ENCODE measurements around the gene FIGNL1.

FIGNL1 gene

GRCh38 chr7:50426280-50427045, 23.7 kb downstream of the FIGNL1 start:
- no peak overlapping the region for H3K9ac ChIP-seq (ENCODE audit: low read length)
- no peak for DNase-seq (ENCODE audit: low read depth)
- no peak overlapping the region for H3K4me3 ChIP-seq (ENCODE audit: low read length)
- H3K36me3 ChIP-seq (ENCODE audit: control insufficient read depth, insufficient read depth, low read length, severe bottlenecking): no peaks in the 10 kb centered on the region
- no peaks in the 10 kb centered on the region for H3K9me3 ChIP-seq (ENCODE audit: control insufficient read depth, low read length)
- H3K4me1 ChIP-seq (ENCODE audit: control insufficient read depth, insufficient read depth, low read length): no peaks in the 10 kb centered on the region
- no peaks in the 10 kb centered on the region for H3K27me3 ChIP-seq (replicated peaks; ENCODE audit: control insufficient read depth, insufficient read depth, low read length)

- Histone ChIP-seq H3K36me3 (ENCODE audit: control insufficient read depth, insufficient read depth, low read length, severe bottlenecking) (no peaks in the 10 kb centered on the region), H3K9ac (ENCODE audit: low read length) (no peak overlapping the region), H3K27me3 (replicated peaks; ENCODE audit: control insufficient read depth, insufficient read depth, low read length) (no peaks in the 10 kb centered on the region), H3K9me3 (ENCODE audit: control insufficient read depth, low read length) (no peaks in the 10 kb centered on the region), H3K4me3 (ENCODE audit: low read length) (no peak overlapping the region), H3K4me1 (ENCODE audit: control insufficient read depth, insufficient read depth, low read length) (no peaks in the 10 kb centered on the region)
- DNase-seq (ENCODE audit: low read depth): no peak
Measured at GRCh38 chr7:50425318-50425717, 24.8 kb downstream of the FIGNL1 start.

- Histone ChIP-seq H3K27me3 (replicated peaks; ENCODE audit: control insufficient read depth, insufficient read depth, low read length) (no peaks in the 10 kb centered on the region), H3K4me3 (ENCODE audit: low read length) (no peak overlapping the region), H3K36me3 (ENCODE audit: control insufficient read depth, insufficient read depth, low read length, severe bottlenecking) (no peaks in the 10 kb centered on the region), H3K4me1 (ENCODE audit: control insufficient read depth, insufficient read depth, low read length) (no peaks in the 10 kb centered on the region), H3K9ac (ENCODE audit: low read length) (no peak overlapping the region), H3K9me3 (ENCODE audit: control insufficient read depth, low read length) (no peaks in the 10 kb centered on the region)
- DNase-seq (ENCODE audit: low read depth): no peak
Measured at GRCh38 chr7:50423860-50424259, 26.3 kb downstream of the FIGNL1 start.

- Histone ChIP-seq H3K9ac (ENCODE audit: low read length) (no peak overlapping the region), H3K4me3 (ENCODE audit: low read length) (no peak overlapping the region), H3K9me3 (ENCODE audit: control insufficient read depth, low read length) (no peaks in the 10 kb centered on the region), H3K36me3 (ENCODE audit: control insufficient read depth, insufficient read depth, low read length, severe bottlenecking) (no peaks in the 10 kb centered on the region), H3K4me1 (ENCODE audit: control insufficient read depth, insufficient read depth, low read length) (no peaks in the 10 kb centered on the region), H3K27me3 (replicated peaks; ENCODE audit: control insufficient read depth, insufficient read depth, low read length) (no peaks in the 10 kb centered on the region)
- no peak for DNase-seq (ENCODE audit: low read depth)
Measured at GRCh38 chr7:50422858-50423257, 27.3 kb downstream of the FIGNL1 start.

GRCh38 chr7:50421043-50421442, 29.1 kb downstream of the FIGNL1 start:
- Histone ChIP-seq H3K9ac (ENCODE audit: low read length) (no peak overlapping the region), H3K4me3 (ENCODE audit: low read length) (no peak overlapping the region), H3K9me3 (ENCODE audit: control insufficient read depth, low read length) (no peaks in the 10 kb centered on the region), H3K27me3 (replicated peaks; ENCODE audit: control insufficient read depth, insufficient read depth, low read length) (no peaks in the 10 kb centered on the region), H3K36me3 (ENCODE audit: control insufficient read depth, insufficient read depth, low read length, severe bottlenecking) (no peaks in the 10 kb centered on the region), H3K4me1 (ENCODE audit: control insufficient read depth, insufficient read depth, low read length) (peaks cover 3% of the 10 kb centered on the region)
- DNase-seq (ENCODE audit: low read depth): no peak

- peaks cover 3% of the 10 kb centered on the region for H3K4me1 ChIP-seq (ENCODE audit: control insufficient read depth, insufficient read depth, low read length)
- DNase-seq (ENCODE audit: low read depth): no peak
- H3K4me3 ChIP-seq (ENCODE audit: low read length): no peak overlapping the region
- peaks cover 3% of the 10 kb centered on the region for H3K27me3 ChIP-seq (replicated peaks; ENCODE audit: control insufficient read depth, insufficient read depth, low read length)
- H3K9me3 ChIP-seq (ENCODE audit: control insufficient read depth, low read length): no peaks in the 10 kb centered on the region
- no peak overlapping the region for H3K9ac ChIP-seq (ENCODE audit: low read length)
- H3K36me3 ChIP-seq (ENCODE audit: control insufficient read depth, insufficient read depth, low read length, severe bottlenecking): no peaks in the 10 kb centered on the region
Measured at GRCh38 chr7:50418526-50419290, 31.4 kb downstream of the FIGNL1 start.

GRCh38 chr7:50418086-50418515, 32.0 kb downstream of the FIGNL1 start:
- peaks cover 3% of the 10 kb centered on the region for H3K4me1 ChIP-seq (ENCODE audit: control insufficient read depth, insufficient read depth, low read length)
- H3K9me3 ChIP-seq (ENCODE audit: control insufficient read depth, low read length): no peaks in the 10 kb centered on the region
- H3K9ac ChIP-seq (ENCODE audit: low read length): no peak overlapping the region
- H3K27me3 ChIP-seq (replicated peaks; ENCODE audit: control insufficient read depth, insufficient read depth, low read length): peaks cover 3% of the 10 kb centered on the region
- H3K36me3 ChIP-seq (ENCODE audit: control insufficient read depth, insufficient read depth, low read length, severe bottlenecking): no peaks in the 10 kb centered on the region
- peak; percentile 82 for DNase-seq (ENCODE audit: low read depth)
- no peak overlapping the region for H3K4me3 ChIP-seq (ENCODE audit: low read length)

GRCh38 chr7:50416527-50417182, 33.5 kb downstream of the FIGNL1 start:
- DNase-seq (ENCODE audit: low read depth): no peak
- H3K9me3 ChIP-seq (ENCODE audit: control insufficient read depth, low read length): no peaks in the 10 kb centered on the region
- no peaks in the 10 kb centered on the region for H3K36me3 ChIP-seq (ENCODE audit: control insufficient read depth, insufficient read depth, low read length, severe bottlenecking)
- peaks cover 3% of the 10 kb centered on the region for H3K27me3 ChIP-seq (replicated peaks; ENCODE audit: control insufficient read depth, insufficient read depth, low read length)
- no peak overlapping the region for H3K4me3 ChIP-seq (ENCODE audit: low read length)
- peaks cover 3% of the 10 kb centered on the region for H3K4me1 ChIP-seq (ENCODE audit: control insufficient read depth, insufficient read depth, low read length)
- no peak overlapping the region for H3K9ac ChIP-seq (ENCODE audit: low read length)

GRCh38 chr7:50415844-50416364, 34.2 kb downstream of the FIGNL1 start:
- Histone ChIP-seq H3K9ac (ENCODE audit: low read length) (no peak overlapping the region), H3K9me3 (ENCODE audit: control insufficient read depth, low read length) (no peaks in the 10 kb centered on the region), H3K27me3 (replicated peaks; ENCODE audit: control insufficient read depth, insufficient read depth, low read length) (peaks cover 5% of the 10 kb centered on the region), H3K36me3 (ENCODE audit: control insufficient read depth, insufficient read depth, low read length, severe bottlenecking) (no peaks in the 10 kb centered on the region), H3K4me3 (ENCODE audit: low read length) (no peak overlapping the region), H3K4me1 (ENCODE audit: control insufficient read depth, insufficient read depth, low read length) (peaks cover 3% of the 10 kb centered on the region)
- DNase-seq (ENCODE audit: low read depth): no peak

- no peak for DNase-seq (ENCODE audit: low read depth)
- Histone ChIP-seq H3K9ac (ENCODE audit: low read length) (no peak overlapping the region), H3K4me3 (ENCODE audit: low read length) (no peak overlapping the region)
Measured at GRCh38 chr7:50413561-50413960, 36.6 kb downstream of the FIGNL1 start.

GRCh38 chr7:50412973-50413372, 37.2 kb downstream of the FIGNL1 start:
- Histone ChIP-seq H3K9me3 (ENCODE audit: control insufficient read depth, low read length) (no peaks in the 10 kb centered on the region), H3K4me3 (ENCODE audit: low read length) (no peak overlapping the region), H3K27me3 (replicated peaks; ENCODE audit: control insufficient read depth, insufficient read depth, low read length) (peaks cover 22% of the 10 kb centered on the region)

More at GRCh38 chr7:50413561-50413960, 36.6 kb downstream of the FIGNL1 start:
- no peaks in the 10 kb centered on the region for H3K36me3 ChIP-seq (ENCODE audit: control insufficient read depth, insufficient read depth, low read length, severe bottlenecking)
- H3K4me1 ChIP-seq (ENCODE audit: control insufficient read depth, insufficient read depth, low read length): peaks cover 3% of the 10 kb centered on the region
- H3K9me3 ChIP-seq (ENCODE audit: control insufficient read depth, low read length): no peaks in the 10 kb centered on the region
- H3K27me3 ChIP-seq (replicated peaks; ENCODE audit: control insufficient read depth, insufficient read depth, low read length): peaks cover 16% of the 10 kb centered on the region

More at GRCh38 chr7:50412973-50413372, 37.2 kb downstream of the FIGNL1 start:
- DNase-seq (ENCODE audit: low read depth): no peak
- Histone ChIP-seq H3K9ac (ENCODE audit: low read length) (no peak overlapping the region), H3K4me1 (ENCODE audit: control insufficient read depth, insufficient read depth, low read length) (peaks cover 3% of the 10 kb centered on the region), H3K36me3 (ENCODE audit: control insufficient read depth, insufficient read depth, low read length, severe bottlenecking) (no peaks in the 10 kb centered on the region)
